Measurements from ENCODE around the gene RAG2.

RAG2 gene

DNA sequence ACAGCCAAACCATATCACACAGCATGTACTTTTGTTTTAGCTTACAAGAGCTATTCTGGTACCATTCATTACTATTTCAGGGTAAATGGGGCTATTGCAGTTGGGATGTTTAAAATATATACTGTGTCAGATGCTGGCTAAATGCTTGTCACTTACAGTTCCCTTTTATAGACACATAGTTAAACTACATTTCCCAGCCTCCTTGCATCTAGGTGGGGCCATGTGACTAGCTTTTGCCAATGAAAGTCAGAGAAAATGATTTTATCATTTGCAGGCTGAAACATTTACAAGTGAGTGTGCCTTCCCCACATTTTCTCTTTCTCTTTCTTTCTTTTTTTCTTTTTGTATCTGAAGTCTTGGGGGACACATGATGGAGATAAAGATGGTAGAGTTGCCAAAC, 11.5 kb downstream of the RAG2 start:
- H3K4me3 Mint-ChIP-seq, result no peak overlapping the region
- H3K27ac Mint-ChIP-seq, result no peak overlapping the region
- H3K27me3 Mint-ChIP-seq, result peaks cover 4 to 15% of the 10 kb centered on the region in 2 donors
- peak; percentile 80 to 81 for ATAC-seq (replicated peaks)
- peaks cover 5 to 7% of the 10 kb centered on the region in 2 donors for H3K9me3 Mint-ChIP-seq
- peaks cover 0 to 2% of the 10 kb centered on the region in 2 donors for H3K4me1 Mint-ChIP-seq
- DNase-seq, result no peak
- H3K36me3 Mint-ChIP-seq, result peaks cover 4 to 5% of the 10 kb centered on the region in 2 donors

DNA sequence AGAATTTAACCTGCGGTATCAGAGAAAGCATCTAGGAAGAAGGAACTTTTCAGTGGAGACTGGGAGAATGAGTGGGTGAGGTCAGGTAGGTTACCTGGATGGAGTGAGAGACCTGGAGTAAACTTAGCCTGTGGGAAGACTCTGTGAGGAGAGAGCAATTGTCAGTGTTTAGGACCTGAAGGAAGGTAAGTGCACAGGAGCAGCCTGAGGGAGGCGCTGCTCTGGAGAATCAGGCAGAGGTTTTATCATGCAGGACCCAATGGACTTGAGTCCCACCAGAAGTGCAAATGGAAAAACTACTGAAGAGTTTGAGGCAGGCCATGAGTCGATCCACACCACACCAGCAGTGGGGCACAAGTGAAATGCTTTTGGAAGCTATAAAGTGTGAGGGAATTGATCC, 14.4 kb downstream of the RAG2 start:
- H3K4me1 Mint-ChIP-seq, result peaks cover 0 to 2% of the 10 kb centered on the region in 2 donors
- peaks cover 0 to 20% of the 10 kb centered on the region in 2 donors for H3K27me3 Mint-ChIP-seq
- H3K9me3 Mint-ChIP-seq, result peaks cover 5 to 11% of the 10 kb centered on the region in 2 donors
- peaks cover 4 to 5% of the 10 kb centered on the region in 2 donors for H3K36me3 Mint-ChIP-seq
- no peak overlapping the region for H3K4me3 Mint-ChIP-seq
- no peak overlapping the region for H3K27ac Mint-ChIP-seq
- DNase-seq (no peak), ATAC-seq (replicated peaks) (no peak)

DNA sequence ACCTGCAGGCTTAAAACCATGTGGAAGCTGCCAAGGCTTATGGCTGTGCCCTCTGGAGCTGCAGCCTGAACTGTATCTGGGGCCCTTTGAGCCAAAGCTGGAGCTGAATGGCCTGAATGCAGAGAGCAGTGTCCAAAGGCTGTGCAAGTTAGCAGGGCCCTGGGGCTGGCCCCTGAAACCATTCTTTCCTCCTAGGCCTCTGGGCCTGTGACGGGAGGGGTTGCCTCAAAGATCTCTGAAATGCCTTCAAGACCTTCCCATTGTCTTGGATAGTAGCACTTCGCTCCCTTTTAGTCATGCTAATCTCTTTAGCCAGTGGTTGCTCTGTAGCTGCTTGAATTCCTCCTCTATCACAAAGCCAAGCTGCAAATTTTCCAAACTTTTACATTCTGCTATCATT, 16.5 kb downstream of the RAG2 start:
- H3K4me1 Mint-ChIP-seq, result no peaks in the 10 kb centered on the region
- ATAC-seq (replicated peaks) (no peak), DNase-seq (no peak)
- H3K27ac Mint-ChIP-seq, result no peak overlapping the region
- H3K9me3 Mint-ChIP-seq, result peaks cover 5 to 9% of the 10 kb centered on the region in 2 donors
- H3K36me3 Mint-ChIP-seq, result peaks cover 4 to 5% of the 10 kb centered on the region in 2 donors
- H3K4me3 Mint-ChIP-seq, result no peak overlapping the region
- peaks cover 0 to 13% of the 10 kb centered on the region in 2 donors for H3K27me3 Mint-ChIP-seq

DNA sequence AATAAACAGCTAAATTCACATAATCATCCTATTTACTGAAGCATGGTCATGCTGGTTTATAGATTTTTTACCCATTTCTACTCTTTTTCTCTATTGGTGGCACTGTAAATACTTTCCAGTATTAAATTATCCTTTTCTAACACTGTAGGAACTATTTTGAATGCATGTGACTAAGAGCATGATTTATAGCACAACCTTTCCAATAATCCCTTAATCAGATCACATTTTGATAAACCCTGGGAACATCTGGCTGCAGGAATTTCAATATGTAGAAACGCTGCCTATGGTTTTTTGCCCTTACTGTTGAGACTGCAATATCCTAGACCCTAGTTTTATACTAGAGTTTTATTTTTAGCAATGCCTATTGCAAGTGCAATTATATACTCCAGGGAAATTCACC, 19.6 kb downstream of the RAG2 start:
- ATAC-seq (replicated peaks) (no peak), DNase-seq (no peak)
- Mint-ChIP-seq H3K9me3 (peaks cover 5 to 9% of the 10 kb centered on the region in 2 donors), H3K4me1 (peaks cover 0 to 7% of the 10 kb centered on the region in 2 donors), H3K4me3 (no peak overlapping the region), H3K27ac (no peak overlapping the region), H3K27me3 (peaks cover 14 to 31% of the 10 kb centered on the region in 2 donors), H3K36me3 (peaks cover 4 to 5% of the 10 kb centered on the region in 2 donors)

DNA sequence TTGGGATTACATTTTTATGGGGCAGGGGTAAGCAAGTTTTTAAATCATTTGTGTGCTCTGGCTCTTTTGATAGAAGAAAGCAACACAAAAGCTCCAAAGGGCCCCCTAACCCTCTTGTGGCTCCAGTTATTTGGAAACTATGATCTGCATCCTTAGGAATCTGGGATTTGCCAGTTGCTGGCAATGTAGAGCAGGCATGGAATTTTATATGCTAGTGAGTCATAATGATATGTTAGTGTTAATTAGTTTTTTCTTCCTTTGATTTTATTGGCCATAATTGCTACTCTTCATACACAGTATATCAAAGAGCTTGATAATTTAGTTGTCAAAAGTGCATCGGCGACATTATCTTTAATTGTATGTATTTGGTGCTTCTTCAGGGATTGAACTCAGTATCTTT, 20.2 kb downstream of the RAG2 start:
- DNase-seq (no peak), ATAC-seq (replicated peaks) (no peak)
- H3K27ac Mint-ChIP-seq, result no peak overlapping the region
- no peak overlapping the region for H3K4me3 Mint-ChIP-seq
- peaks cover 14 to 33% of the 10 kb centered on the region in 2 donors for H3K27me3 Mint-ChIP-seq
- H3K4me1 Mint-ChIP-seq, result peaks cover 0 to 7% of the 10 kb centered on the region in 2 donors
- H3K9me3 Mint-ChIP-seq, result peaks cover 5 to 9% of the 10 kb centered on the region in 2 donors
- H3K36me3 Mint-ChIP-seq, result peaks cover 4 to 5% of the 10 kb centered on the region in 2 donors

DNA sequence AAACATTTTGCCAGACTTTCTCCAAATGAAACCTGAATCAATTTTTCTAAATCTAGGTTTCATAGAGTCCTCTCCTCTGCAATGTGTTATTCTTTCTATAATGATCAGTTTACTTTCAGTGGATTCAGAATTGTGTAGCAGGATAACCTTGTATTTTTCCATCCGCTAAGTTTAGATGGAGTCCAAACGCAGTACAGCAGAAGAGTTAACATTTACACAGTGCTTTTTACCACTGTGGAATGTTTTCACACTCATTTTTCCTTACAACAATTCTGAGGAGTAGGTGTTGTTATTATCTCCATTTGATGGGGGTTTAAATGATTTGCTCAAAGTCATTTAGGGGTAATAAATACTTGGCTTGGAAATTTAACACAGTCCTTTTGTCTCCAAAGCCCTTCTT, 20.7 kb downstream of the RAG2 start:
- Mint-ChIP-seq H3K27me3 (peaks cover 14 to 36% of the 10 kb centered on the region in 2 donors), H3K9me3 (peaks cover 5 to 9% of the 10 kb centered on the region in 2 donors), H3K27ac (no peak overlapping the region), H3K4me3 (no peak overlapping the region), H3K4me1 (peaks cover 0 to 10% of the 10 kb centered on the region in 2 donors), H3K36me3 (peaks cover 4 to 5% of the 10 kb centered on the region in 2 donors)
- ATAC-seq (replicated peaks) (no peak), DNase-seq (no peak)

DNA sequence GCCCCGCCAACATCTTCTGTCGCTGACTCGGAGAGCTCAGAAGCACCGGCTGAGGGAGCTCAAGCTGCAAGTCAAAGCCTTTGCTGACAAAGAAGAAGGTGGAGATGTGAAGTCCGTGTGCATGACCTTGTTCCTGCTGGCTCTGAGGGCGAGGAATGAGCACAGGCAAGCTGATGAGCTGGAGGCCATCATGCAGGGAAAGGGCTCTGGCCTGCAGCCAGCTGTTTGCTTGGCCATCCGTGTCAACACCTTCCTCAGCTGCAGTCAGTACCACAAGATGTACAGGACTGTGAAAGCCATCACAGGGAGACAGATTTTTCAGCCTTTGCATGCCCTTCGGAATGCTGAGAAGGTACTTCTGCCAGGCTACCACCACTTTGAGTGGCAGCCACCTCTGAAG, 23.6 kb downstream of the RAG2 start:
- ATAC-seq (replicated peaks) (no peak), DNase-seq (no peak)
- H3K36me3 Mint-ChIP-seq, result no peaks in the 10 kb centered on the region
- no peaks in the 10 kb centered on the region for H3K9me3 Mint-ChIP-seq
- peaks cover 0 to 25% of the 10 kb centered on the region in 2 donors for H3K4me1 Mint-ChIP-seq
- no peak overlapping the region for H3K27ac Mint-ChIP-seq
- peaks cover 29 to 47% of the 10 kb centered on the region in 2 donors for H3K27me3 Mint-ChIP-seq
- no peak overlapping the region for H3K4me3 Mint-ChIP-seq

DNA sequence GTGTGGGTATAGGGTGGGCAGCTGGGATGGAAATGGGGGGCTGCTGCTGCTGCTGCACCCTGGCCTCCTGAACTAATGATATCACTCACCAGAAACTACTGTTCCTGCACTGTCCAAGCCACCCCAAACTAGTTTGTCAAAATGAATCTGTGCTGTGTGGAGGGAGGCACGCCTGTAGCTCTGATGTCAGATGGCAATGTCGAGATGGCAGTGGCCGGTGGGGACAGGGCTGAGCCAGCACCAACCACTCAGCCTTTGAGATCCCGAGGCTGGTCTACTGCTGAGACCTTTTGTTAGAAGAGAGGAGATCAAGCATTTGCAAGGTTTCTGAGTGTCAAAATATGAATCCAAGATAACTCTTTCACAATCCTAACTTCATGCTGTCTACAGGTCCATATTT, 28.9 kb downstream of the RAG2 start:
- Mint-ChIP-seq H3K4me1 (peaks cover 5 to 33% of the 10 kb centered on the region in 2 donors), H3K27me3 (peaks cover 49 to 51% of the 10 kb centered on the region in 2 donors), H3K27ac (no peak overlapping the region), H3K36me3 (no peaks in the 10 kb centered on the region), H3K9me3 (no peaks in the 10 kb centered on the region), H3K4me3 (no peak overlapping the region)
- ATAC-seq (replicated peaks) (peak in 1 of 2 donors; percentile 34), DNase-seq (no peak)

DNA sequence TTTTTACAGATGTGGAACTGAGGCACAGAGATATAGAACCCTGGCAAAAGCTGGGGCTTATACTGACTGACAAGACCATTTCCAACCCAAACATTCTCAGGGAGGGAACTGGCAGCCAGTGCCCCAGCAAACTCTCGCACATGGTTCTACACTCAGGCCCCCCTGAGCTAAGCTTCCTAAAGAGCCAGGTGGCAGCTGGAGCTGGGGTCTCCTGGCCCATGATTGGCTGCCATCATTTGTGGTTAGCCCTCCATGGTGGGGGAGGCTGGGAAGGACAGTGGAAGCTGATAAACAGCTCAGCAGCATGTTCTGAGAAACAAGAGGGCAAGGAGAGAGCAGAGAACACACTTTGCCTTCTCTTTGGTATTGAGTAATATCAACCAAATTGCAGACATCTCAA, 30.3 kb downstream of the RAG2 start, which contains the start of gene RAG1:
Gene RAG1 (plus strand): TSS at position 314 of the 400 bp plus-strand sequence. CDS start 5,298 bp downstream, outside the sequence.
- Mint-ChIP-seq H3K9me3 (no peaks in the 10 kb centered on the region), H3K27ac (no peak within 1 kb of the TSS), H3K36me3 (no peaks in the 10 kb centered on the region), H3K4me3 (no peak within 1 kb of the TSS), H3K4me1 (peaks cover 5 to 29% of the 10 kb centered on the region in 2 donors), H3K27me3 (peaks cover 43 to 46% of the 10 kb centered on the region in 2 donors)
- no peak for DNase-seq
- no peak for ATAC-seq (replicated peaks)

DNA sequence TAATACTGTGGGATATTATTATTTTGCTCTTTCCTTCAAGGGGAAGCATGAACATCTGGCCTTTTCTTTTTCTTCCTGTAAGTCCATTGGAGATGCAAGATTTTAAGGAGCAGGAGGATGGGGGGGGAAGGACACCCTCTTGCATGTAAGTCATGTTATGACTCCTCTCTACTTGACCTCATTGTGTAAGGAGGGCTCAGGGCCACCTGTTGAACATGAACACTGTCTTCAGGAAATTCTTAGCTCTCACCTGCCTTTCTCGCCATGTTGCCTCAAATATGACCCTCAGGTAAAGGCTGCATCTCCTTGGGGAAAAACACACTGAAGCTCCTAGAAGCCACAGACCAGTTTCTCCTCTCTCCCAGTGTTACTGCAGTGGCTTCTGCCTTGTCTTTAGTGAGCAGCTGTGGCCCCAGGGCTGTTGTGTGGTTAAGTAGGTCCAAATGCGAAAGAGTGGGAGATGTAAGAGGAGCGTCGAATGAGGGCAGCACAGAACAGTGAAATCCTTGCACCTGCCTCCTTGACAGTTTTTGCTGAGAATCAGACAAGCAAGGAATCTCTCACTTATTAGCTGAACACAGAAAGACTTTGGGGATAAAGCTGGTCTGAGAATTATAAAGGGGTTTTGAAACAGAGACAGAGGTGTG, 31.5 kb downstream of the RAG2 start:
- H3K4me3 Mint-ChIP-seq, result no peak overlapping the region
- H3K4me1 Mint-ChIP-seq, result peaks cover 5 to 18% of the 10 kb centered on the region in 2 donors
- H3K36me3 Mint-ChIP-seq, result no peaks in the 10 kb centered on the region
- ATAC-seq (replicated peaks) (no peak), DNase-seq (no peak)
- H3K27ac Mint-ChIP-seq, result no peak overlapping the region
- H3K27me3 Mint-ChIP-seq, result peaks cover 34 to 35% of the 10 kb centered on the region in 2 donors
- no peaks in the 10 kb centered on the region for H3K9me3 Mint-ChIP-seq

DNA sequence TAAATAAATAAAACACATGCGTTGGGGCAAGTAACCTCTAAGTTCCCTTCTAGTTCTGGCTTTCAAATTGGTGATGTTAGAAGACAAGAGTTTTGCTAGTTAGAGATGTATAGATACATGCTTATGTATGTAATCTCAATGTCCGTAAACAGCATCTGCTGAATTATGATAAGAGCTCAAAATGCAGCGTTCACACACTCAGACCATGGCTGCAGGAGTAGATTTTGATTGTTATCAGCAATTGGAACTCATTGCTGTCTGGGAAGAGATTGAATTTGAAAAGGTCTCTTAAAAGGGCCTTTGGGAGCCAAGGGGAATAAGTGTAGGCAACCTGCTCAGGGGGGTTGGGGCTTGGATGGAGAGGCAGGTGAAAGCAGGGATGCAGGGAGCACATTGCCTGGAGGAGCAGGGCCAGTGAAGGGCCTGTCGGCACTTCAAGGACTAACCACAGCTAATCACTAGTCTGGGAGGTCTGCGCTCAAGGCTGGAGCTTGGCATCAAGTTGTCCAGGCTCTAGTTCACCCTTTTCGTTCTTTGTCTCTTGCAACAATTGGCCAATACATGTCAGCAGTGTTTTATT, 32.9 kb downstream of the RAG2 start:
- ATAC-seq (replicated peaks) (no peak), DNase-seq (no peak)
- peaks cover 5 to 11% of the 10 kb centered on the region in 2 donors for H3K4me1 Mint-ChIP-seq
- peaks cover 26 to 30% of the 10 kb centered on the region in 2 donors for H3K27me3 Mint-ChIP-seq
- no peaks in the 10 kb centered on the region for H3K36me3 Mint-ChIP-seq
- peaks cover 0 to under 1% of the 10 kb centered on the region in 2 donors for H3K9me3 Mint-ChIP-seq
- no peak overlapping the region for H3K27ac Mint-ChIP-seq
- H3K4me3 Mint-ChIP-seq, result peak overlapping the region in 1 of 2 donors; percentile 82

DNA sequence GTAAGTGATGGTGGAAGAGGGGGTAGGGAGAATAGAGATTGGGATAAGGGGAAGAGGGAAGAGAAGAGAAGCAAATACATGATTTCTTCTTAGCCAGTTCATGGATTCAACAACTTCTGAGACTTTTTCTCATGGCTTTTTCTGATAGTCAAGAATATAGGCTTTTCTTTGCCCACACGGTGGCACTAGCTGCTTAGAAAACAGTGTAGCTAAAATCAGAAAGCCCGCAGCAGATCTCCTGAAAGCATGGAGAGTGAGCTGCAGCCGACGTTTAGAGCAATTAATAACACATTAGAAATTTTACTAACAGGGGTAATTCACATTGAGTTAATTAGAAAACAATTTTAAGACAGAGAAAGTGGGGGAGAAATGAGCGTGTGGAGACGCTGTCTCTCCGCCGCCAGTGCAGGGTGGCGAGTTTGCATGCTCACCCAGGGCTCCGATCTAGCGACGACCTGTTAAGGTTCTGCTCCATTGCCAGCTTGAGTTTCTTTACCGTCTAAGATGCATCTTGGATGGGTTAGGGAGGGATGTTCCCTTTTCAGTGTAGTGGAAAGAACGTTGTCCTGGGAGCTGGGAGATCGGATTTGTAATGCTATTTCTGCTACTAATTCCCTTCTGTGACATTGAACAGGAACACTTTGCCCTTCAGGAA, 33.5 kb downstream of the RAG2 start:
- H3K36me3 Mint-ChIP-seq, result no peaks in the 10 kb centered on the region
- peaks cover 26 to 34% of the 10 kb centered on the region in 2 donors for H3K27me3 Mint-ChIP-seq
- ATAC-seq (replicated peaks) (peak; percentile 80 to 86), DNase-seq (peak; percentile 11)
- H3K27ac Mint-ChIP-seq, result no peak overlapping the region
- peaks cover 5 to 11% of the 10 kb centered on the region in 2 donors for H3K4me1 Mint-ChIP-seq
- H3K9me3 Mint-ChIP-seq, result peaks cover 2 to 6% of the 10 kb centered on the region in 2 donors
- H3K4me3 Mint-ChIP-seq, result peak overlapping the region; percentile 78 to 82

DNA sequence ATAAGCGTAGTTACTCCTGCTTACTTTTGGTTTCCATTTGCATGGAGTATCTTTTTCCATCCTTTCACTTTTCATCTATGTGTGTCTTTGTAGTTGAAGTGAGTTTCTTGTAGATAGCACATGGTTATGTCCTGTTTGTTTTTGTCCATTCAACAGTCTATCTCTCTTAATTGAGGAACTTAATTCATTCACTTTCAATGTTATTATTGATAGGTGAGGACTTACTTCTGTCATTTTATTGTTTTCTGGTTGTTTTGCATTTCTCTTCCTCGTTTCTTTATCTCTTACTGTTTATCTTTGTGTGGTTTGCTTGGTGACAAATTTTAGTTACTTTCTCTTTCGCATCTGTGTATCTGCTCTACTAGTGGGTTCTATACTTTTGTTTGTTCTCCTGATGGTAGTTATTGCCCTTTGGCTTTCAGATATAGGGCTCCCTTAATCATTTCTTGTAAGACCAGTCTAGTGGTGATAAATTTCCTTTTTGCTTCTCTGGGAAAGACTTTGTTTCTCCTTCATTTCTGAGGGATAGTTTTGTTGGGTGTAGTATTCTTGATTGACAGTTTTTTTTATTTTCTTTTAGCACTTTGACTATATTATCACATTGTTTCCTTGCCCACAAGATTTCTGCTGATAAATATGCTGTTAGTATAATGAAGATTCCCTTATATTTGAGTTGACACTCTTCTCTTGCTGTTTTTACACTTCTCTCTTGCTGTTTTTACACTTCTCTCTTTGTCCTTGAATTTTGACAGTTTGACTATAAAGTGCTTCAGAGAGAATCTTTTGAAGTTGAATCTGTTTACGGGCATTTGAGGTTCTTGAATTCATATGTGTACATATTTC, 39.2 kb downstream of the RAG2 start:
- Mint-ChIP-seq H3K4me1 (peaks cover 0 to 3% of the 10 kb centered on the region in 2 donors), H3K4me3 (peak overlapping the region in 1 of 2 donors; percentile 5), H3K9me3 (peaks cover 7 to 14% of the 10 kb centered on the region in 2 donors), H3K27me3 (peaks cover 0 to 6% of the 10 kb centered on the region in 2 donors), H3K36me3 (peaks cover 0 to 3% of the 10 kb centered on the region in 2 donors), H3K27ac (no peak overlapping the region)
- no peak for ATAC-seq (replicated peaks)
- no peak for DNase-seq

DNA sequence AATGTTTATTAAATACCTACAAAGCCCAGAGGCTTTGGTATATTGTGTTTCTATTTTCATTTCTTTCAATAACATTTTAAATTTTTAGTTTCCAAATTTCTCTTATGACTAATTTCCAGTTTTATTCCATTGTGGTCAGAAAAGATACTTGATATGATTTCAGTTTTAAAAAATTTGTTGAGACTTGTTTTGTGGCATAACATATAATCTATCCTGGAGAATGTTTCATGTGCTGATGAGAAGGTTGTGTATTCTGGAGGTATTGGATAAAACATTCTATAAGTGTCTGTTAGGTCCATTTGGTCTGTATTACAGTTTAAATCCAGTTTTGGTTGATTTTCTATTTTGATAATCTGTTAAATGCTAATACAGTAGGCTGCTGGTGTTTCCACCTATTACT, 40.0 kb downstream of the RAG2 start:
- Mint-ChIP-seq H3K4me3 (no peak overlapping the region), H3K36me3 (peaks cover 0 to 3% of the 10 kb centered on the region in 2 donors), H3K27me3 (peaks cover 0 to 6% of the 10 kb centered on the region in 2 donors), H3K4me1 (peaks cover 0 to 3% of the 10 kb centered on the region in 2 donors), H3K27ac (no peak overlapping the region), H3K9me3 (peaks cover 7 to 14% of the 10 kb centered on the region in 2 donors)
- no peak for DNase-seq
- ATAC-seq (replicated peaks), result no peak

Measured in stimulated activated naive B cell treated with anti-CD40 and anti-IgM and Interleukin-4, amounts not matched to agents 10 μg/mL and 1 μg/mL and 100 μg/mL, for 72 hours (primary cell).